ENCODE measurements around the gene RNASEH2A.
A peak's percentile ranks its signal among the peaks of the same experiment; 100 is the strongest.
"Not testable (repeated sequence)": the region's sequence is repeated elsewhere in the genome, so short reads cannot be mapped to it uniquely, and the experiment has no call there.

Gene RNASEH2A

GRCh38 chr19:12793290-12794195, 12.8 kb upstream of the RNASEH2A start:
- DNase-seq = peak; percentile 94 to 98
- peak; percentile 93 for TF ChIP-seq POLR2A (IDR thresholded peaks at IDR 0.05; ENCODE audit: low read length)
- TF ChIP-seq GATA1 (IDR thresholded peaks at IDR 0.05; ENCODE audit: low read depth, low read length) = no peak

GRCh38 chr19:12794196-12794941, 12.0 kb upstream of the RNASEH2A start:
- DNase-seq = peak in 1 of 2 experiments; percentile 59
- no peak for TF ChIP-seq GATA1 (IDR thresholded peaks at IDR 0.05; ENCODE audit: low read depth, low read length)
- TF ChIP-seq POLR2A (IDR thresholded peaks at IDR 0.05; ENCODE audit: low read length) = no peak

- no peak for DNase-seq
- TF ChIP-seq GATA1 (IDR thresholded peaks at IDR 0.05; ENCODE audit: low read depth, low read length) (no peak), POLR2A (IDR thresholded peaks at IDR 0.05; ENCODE audit: low read length) (no peak)
These were observed 11.4 kb upstream of the RNASEH2A start for GRCh38 chr19:12794971-12795381.

GRCh38 chr19:12796146-12797071, 10.0 kb upstream of the RNASEH2A start:
- DNase-seq = peak; percentile 85 to 91
- TF ChIP-seq GATA1 (IDR thresholded peaks at IDR 0.05; ENCODE audit: low read depth, low read length) (no peak), POLR2A (IDR thresholded peaks at IDR 0.05; ENCODE audit: low read length) (peak; percentile 72)

GRCh38 chr19:12797141-12797587, 9.2 kb upstream of the RNASEH2A start:
- TF ChIP-seq GATA1 (IDR thresholded peaks at IDR 0.05; ENCODE audit: low read depth, low read length) (no peak), POLR2A (IDR thresholded peaks at IDR 0.05; ENCODE audit: low read length) (no peak)

GRCh38 chr19:12797607-12798006, 8.8 kb upstream of the RNASEH2A start:
- not testable (repeated sequence) for DNase-seq

More at GRCh38 chr19:12797141-12797587, 9.2 kb upstream of the RNASEH2A start:
- DNase-seq = no peak

GRCh38 chr19:12799742-12800465, 6.5 kb upstream of the RNASEH2A start:
- peak in 1 of 2 experiments; percentile 93 for DNase-seq
- TF ChIP-seq GATA1 (IDR thresholded peaks at IDR 0.05; ENCODE audit: low read depth, low read length) = no peak

GRCh38 chr19:12800466-12800770, 6.0 kb upstream of the RNASEH2A start:
- peak in 1 of 2 experiments; percentile 91 for DNase-seq
- TF ChIP-seq POLR2A (IDR thresholded peaks at IDR 0.05; ENCODE audit: low read length) (peak; percentile 78), GATA1 (IDR thresholded peaks at IDR 0.05; ENCODE audit: low read depth, low read length) (no peak)

- DNase-seq = peak; percentile 59 to 72
- TF ChIP-seq GATA1 (IDR thresholded peaks at IDR 0.05; ENCODE audit: low read depth, low read length) = no peak
- TF ChIP-seq POLR2A (IDR thresholded peaks at IDR 0.05; ENCODE audit: low read length) = no peak
These were observed 5.4 kb upstream of the RNASEH2A start for GRCh38 chr19:12800923-12801465.

GRCh38 chr19:12801466-12802266, 4.7 kb upstream of the RNASEH2A start, which contains the start of the genes PRDX2 and THSD8:
PRDX2 (minus strand) TSS chr19:12801800; CDS start chr19:12801261, 539 bp downstream.
THSD8 (plus strand) TSS chr19:12802069; CDS start chr19:12802072, 3 bp downstream.
- TF ChIP-seq POLR2A (IDR thresholded peaks at IDR 0.05; ENCODE audit: low read length) (peak; percentile 99), GATA1 (IDR thresholded peaks at IDR 0.05; ENCODE audit: low read depth, low read length) (no peak)
- DNase-seq = peak; percentile 93 to 95

- no peak for DNase-seq
- TF ChIP-seq POLR2A (IDR thresholded peaks at IDR 0.05; ENCODE audit: low read length) (no peak), GATA1 (IDR thresholded peaks at IDR 0.05; ENCODE audit: low read depth, low read length) (no peak)
These were observed 3.9 kb upstream of the RNASEH2A start for GRCh38 chr19:12802267-12803106.
